ENCODE measurements around the gene DNAJC8.

DNAJC8 gene, protein sequence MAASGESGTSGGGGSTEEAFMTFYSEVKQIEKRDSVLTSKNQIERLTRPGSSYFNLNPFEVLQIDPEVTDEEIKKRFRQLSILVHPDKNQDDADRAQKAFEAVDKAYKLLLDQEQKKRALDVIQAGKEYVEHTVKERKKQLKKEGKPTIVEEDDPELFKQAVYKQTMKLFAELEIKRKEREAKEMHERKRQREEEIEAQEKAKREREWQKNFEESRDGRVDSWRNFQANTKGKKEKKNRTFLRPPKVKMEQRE

DNA sequence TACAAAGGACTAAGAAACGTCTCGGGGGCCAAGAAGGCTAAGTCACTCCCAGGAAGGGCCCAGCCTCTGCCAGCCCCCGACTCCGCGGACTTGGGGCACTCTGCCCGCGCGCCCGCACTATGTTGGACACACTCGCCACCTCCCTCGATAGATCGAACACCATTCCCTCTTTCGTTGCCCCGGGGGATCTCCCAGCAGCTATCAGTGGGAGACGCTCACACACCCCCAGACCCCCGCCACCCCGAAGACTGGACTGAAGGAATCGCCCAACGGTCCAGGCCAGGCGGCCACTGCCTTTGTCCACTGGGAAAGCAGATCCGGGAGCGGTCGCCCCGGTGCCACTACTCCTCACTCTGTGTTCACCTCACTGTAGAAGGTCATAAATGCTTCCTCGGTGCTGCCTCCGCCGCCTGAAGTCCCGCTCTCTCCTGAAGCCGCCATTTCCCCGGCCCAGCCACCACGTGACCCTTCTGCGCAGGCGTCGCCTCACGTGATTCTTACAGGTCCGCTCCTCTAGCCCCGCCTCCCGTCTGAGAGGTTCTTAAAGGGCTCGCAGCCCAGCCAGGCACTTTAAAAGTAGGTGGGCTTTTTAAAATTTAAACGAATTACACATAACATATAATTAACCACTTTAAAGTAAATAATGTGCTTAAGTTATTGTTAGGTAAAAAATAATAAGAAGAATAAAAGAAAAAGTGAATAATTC is at the start of gene DNAJC8:
Gene DNAJC8 (minus strand): TSS at position 472 of the 706 bp plus-strand sequence. CDS start 31 bp downstream, at position 441.
- peak; percentile 94 for DNase-seq

DNA sequence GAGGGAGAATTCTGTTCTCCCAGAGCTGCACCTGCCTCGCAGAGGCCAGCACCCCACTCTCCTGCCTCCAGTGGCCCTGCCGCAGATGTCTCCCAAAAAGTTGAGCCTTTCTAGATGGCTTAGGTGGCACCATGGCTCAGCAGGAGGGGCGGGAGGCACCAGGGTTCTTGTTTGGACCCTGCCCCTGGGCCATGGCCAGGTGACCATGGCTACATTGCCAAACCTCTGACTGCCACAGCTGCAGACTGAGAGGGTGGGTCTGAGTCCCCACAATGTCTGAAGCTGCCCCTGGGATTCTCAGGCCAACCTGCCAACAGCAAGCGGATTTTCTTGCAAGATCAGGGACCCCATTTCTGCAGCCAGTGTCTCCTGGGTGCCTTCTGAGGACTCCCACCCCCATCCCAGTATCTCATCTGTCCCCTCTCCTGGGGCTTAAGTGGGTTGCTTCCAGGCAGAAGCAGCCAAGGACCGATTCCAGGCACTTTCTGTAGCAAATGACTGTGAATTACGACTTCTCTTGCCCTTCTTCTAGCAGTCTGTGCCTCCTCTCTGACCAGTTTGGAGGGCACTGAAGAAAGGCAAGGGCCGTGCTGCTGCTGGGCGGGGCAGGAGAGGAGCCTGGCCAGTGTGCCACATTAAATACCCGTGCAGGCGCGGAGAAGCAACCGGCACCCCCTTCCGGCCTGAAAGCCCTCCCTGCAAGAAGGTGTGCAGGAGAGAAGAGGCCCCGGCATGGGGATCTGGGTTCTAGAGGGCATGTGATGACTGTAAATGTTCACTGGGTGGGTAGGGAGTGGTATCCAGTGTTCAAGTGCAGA is 49.0 kb upstream of the DNAJC8 start:
- no peak for DNase-seq

DNA sequence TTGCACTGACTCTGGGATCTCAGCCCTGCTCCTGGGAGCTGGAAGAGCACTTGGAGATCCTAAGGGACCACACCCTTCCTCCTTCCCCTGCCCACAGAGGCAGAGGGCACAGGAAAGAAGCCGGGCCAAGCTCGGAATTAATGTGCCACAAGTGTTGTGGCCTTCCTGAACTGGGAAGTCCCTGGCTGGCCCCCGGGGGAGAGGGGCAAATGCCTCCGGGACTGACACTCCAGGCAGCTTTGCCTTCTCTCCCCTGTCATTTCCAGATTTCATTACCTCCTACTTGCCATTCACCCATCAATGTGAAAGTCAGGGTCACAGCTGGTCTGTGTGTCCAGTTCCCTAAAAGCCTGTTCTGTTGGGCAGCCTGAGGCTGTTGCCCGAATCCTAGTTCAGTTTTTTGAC is 48.1 kb upstream of the DNAJC8 start:
- DNase-seq: no peak

DNA sequence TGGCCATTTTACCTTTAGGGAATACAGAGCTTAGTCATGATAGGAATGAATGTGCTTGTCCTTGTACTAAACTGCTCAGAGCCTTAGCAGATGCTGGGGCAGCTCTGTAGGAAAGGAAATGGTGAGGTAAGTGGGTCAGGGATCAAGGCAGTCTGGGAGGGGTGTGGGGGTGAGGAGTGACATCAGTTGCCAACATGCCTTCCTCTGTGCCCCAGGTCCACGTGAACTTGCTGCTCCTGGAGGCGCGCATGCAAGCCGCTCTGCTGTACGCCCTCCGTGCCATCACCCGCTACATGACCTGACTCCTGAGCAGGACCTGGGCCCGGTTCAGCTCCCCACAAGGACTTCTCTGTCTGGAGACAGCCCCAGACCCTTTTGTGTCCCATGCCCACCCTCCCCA is 47.7 kb upstream of the DNAJC8 start:
- no peak for DNase-seq

DNA sequence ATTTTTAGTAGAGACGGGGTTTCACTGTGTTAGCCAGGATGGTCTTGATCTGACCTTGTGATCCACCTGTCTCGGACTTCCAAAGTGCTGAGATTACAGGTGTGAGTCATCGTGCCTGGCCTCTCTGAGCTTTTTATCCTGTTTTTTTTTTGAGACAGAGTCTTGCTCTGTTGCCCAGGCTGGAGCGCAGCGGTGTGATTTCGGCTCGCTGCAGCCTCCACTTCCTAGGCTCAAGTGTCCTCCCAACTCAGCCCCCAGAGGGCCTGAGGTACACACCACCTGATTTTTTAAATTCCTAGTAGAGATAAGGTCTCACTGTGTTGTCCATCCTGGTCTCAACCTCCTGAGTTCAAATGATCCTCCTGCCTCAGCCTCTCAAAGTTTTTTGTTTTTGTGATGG is 46.9 kb upstream of the DNAJC8 start:
- no peak for DNase-seq

DNA sequence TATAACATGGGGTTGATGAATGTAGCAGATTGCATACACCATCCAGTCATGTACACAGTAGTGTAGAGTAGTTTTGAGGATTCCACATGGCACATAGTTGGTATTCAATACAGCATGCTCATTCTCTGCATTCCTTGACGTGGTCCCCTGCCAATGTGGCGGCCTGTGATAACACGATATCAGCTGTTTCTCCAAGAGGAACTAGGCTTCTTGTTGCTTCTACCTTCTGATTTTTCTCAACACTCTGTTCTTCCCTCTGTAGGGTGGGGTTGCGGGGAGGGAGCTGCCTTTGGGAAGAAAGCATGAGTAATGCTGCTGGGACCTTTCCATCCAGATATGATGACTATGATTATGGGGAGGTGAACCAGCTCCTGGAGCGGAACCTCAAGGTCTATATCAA is 45.9 kb upstream of the DNAJC8 start:
- DNase-seq: no peak

DNA sequence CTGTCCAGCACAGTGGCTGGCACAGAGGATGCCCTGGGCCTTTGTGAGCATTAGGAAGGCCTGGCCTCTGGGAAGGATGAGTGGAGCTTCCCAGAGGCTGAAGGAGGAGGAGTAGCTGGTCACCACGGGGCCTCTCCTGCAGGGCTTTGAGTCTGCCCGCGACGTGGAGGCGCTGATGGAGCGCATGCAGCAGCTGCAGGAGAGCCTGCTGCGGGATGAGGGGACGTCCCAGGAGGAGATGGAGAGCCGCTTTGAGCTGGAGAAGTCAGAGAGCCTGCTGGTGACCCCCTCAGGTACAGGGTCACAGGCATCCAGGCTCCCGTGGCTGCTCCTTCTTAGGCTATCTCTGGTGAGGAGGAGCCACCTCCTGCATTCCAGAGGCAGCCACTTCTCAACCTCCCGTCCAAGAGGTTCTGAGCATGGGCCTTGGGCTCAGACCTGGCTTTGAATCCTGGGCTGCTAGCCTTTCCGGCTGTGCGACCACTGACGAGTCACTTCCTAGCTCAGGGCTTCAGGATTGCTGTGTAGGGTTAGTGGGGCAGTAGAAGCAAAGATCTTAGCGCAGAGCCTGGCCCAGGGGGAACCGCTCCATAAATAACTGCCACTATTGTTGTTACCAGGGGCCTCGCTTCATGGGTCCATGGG is 40.5 kb upstream of the DNAJC8 start:
- DNase-seq: no peak

DNA sequence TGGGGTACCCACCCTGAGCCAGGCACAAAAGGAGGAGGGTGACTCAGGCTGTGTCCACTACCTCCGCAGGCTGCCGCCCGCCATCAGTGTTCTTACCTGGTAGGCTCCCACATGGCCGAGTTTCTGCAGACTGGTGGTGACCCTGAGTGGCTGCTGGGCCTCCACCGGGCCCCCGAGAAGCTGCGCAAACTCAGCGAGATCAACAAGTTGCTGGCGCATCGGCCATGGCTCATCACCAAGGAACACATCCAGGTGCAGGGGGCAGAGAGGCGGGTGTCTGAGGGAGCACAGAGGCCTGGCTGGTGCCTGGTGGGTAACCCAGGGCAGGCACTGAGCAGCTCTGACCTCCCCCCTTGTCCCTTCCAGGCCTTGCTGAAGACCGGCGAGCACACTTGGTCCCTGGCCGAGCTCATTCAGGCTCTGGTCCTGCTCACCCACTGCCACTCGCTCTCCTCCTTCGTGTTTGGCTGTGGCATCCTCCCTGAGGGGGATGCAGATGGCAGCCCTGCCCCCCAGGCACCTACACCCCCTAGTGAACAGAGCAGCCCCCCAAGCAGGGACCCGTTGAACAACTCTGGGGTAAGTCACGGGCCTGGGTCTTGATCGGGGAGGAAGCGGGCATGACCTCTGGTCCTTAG is 39.5 kb upstream of the DNAJC8 start:
- no peak for DNase-seq

DNA sequence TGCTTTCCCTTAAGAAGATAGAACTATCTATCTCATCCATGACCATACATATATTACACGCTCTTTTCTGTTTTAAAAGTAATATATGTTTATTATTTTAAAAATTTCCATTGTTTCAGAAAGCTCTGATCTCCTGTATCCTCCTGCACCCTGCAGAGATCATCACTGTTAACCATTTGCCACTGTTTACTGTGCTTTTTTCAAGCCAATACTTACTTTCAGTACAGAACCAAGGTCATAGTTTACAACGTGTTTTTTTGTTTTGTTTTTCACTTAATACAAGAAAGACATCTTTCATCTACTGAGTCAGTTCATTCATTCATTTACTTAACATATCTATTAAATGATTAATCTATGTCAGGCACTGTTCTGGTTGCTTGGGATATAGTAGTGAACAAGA is 36.7 kb upstream of the DNAJC8 start:
- no peak for DNase-seq

DNA sequence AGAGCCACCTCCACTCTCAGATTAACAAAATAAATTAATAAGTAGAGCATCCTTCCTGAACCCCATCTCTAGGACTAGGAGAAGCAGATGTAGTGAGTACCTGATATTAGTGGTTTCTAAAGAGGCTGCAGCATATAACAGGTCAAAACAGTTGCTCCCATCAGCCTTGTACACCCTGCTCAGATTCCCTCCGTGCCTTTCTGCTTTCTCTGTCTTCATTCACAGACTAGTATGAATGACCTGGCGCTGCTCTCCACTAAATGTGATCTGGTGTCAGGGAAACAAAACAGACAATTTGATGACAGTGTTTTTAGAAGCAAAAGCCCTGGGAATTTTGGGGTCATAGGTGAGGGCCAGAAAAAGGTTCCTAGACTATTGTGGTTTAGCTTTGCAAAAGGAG is 34.8 kb upstream of the DNAJC8 start:
- no peak for DNase-seq

DNA sequence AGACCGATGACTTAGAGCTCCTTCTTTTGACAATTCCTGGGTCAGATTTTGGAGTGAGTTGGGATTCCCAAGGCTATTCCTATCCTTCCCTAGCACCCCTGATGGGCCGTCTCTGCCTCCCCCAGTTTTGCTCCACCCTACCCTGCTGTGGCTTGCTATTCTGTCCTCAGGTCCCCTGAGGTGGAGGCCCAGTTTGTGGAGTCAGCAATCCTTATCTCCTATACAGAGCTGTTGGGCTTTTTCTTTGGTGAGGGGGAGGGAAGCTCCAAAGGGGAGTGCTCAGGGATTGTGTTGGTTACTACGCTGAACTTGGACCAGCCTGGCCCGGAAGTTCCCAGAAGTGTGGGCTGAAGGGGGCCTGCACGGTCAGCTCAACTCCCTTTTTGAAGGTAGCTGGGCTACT is 34.1 kb upstream of the DNAJC8 start:
- no peak for DNase-seq

DNA sequence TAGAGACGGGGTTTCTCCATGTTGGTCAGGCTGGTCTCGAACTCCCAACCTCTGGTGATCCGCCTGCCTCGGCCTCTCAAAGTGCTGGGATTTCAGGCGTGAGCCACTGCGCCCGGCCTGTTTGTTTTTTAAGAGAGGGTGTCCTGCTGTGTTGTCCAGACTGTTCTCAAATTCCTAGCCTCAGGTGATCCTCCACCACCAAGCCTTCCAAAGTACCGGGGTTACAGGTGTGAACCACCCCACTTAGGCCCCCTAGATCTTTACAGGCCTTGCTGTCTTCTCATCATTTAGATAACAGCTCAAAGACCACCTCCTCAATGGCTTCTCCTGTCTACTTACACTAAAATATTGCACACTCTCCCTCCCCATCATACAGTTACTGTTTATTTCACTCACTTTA is 32.7 kb upstream of the DNAJC8 start:
- no peak for DNase-seq

DNA sequence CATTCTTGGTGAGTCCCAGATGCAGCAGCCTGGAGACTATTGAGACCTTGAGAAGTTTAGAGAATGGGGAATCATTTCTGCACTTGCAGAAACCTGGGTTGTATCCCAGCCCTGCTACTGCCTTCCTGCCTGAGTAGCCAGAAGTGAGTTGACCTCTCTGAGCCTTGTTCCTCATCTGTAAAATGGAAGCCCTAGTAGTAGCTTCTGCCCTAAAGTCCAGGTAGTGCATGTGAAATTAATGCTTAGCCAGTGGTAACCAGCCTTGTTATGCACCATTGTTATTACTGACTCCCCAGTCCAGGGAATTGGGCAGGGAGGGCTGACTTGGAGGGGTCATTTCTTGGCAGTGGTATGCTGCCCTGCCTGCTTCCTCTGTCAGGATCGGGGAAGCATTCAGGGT is 32.1 kb upstream of the DNAJC8 start:
- no peak for DNase-seq

DNA sequence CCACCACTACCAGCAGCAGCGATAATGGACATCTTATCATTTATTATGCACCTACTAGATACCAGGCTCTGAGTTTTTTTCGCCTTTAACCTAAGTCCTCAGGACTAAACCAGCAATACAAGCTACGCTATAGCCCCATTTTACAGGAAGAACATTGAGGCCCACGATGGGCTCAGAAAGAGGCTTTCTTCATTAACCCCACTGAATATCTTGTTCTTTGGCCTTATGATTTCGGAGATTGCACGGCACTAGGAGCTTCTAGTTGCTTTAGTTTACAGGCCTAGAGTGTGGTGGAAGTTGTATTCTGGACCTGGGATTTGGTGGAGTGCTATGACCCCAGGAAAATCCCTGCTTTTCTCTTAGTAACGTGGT is 28.0 kb upstream of the DNAJC8 start:
- DNase-seq: no peak

DNA sequence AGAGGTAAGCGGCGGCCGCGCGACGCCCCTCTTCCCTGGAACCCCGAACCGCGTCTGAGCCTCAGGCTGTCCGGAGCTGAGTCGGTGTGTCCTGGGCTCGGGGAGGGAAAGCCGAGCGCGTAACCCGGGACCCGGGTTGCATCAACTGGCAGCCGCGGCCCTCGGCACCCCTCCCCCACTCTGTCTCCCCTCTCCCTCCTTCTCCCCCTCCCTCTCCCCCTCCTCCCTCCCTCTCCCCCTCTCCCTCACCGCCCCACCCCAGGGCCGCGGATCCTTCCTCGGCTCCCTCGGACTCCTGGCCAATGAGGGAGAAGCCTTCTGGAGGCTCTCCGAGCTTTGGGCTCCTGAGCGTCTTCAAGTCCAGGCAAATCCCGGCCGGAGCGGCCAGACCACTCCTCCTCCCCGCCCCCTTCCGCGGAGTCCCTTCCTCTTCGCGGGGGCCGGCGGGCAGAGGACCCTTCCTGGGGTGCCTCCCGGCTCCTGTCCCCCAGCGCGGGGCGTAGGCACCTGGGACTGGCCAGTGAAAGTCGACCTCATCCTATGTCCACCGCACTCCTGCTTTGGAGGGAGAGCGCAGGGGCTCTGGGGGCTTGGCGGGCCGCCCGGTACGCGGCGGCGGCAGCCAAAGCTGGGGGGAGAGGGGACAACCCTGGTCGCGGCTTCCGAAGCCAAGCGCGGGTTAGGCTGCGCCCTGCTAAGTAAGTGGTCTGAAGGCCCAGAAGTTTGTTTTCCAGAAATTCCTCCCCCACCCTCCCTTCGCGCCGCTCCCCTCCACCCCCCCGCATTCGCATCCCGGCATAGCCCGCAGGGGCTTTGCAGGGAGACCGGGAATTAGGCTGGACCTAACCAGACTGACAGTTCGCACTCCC is 27.3 kb upstream of the DNAJC8 start:
- peak; percentile 23 for DNase-seq

DNA sequence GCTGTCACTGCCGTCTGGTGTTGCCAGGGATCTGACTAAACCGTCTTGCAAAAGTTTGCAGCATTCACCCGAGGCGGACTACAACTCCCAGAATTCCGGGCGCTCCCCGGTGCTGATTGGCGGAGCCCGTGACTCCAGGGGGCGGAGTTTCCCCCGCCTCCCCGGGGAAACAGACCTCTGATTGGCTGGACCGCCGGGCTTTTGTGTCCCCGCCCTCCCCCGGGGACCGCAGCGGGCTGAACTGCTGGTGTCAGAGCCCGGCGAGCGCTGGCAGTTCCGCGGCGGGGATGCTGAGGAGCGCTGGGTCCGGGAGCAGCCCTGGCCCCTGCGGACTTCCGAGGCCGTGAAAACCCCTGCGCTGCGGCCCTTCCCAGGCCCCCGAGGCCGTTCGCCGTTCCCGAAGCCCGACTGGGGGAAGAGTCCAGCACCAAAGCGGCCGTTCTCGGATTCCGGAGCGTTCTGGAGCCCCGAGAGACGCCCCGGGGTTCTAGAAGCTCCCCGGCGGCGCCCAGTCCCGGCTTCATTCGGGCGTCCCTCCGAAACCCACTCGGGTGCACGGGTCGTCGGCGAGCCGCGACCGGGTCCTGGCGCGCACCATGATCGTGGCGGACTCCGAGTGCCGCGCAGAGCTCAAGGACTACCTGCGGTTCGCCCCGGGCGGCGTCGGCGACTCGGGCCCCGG is 26.6 kb upstream of the DNAJC8 start, which contains the start of gene SESN2:
Gene SESN2 (plus strand): TSS at position 267 of the 682 bp plus-strand sequence. CDS start 330 bp downstream, at position 597.
- peak; percentile 99 for DNase-seq

DNA sequence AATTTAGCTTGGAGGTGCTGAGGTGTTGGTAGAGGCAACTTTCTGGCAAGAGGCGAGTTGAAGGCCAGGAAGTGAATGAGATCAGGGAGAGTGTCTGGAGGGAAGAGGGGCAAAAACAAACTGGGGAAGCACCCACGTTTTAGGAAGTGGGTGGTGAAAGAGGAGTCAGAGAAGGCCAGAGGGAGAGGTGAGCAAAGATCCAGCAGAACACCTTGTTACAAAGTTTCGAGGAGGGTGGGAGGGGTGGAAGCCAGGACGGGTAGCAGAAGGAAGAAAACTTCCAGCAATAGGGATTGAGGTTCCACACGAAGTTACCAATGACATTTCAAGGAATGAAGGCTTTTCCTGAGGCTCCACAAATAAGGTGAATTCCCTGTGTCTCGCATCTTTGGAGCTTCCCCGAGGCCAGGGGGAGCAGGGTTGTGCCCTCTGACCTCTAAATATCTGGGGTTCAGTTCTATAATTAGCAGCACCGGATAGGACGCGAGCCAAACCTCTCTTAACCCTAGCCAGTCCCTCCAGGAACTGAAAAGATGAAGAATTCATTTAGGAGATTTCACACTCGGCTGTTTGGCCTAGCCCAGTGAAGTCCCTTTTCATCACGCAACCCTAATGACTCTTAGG is 25.9 kb upstream of the DNAJC8 start:
- DNase-seq: no peak

DNA sequence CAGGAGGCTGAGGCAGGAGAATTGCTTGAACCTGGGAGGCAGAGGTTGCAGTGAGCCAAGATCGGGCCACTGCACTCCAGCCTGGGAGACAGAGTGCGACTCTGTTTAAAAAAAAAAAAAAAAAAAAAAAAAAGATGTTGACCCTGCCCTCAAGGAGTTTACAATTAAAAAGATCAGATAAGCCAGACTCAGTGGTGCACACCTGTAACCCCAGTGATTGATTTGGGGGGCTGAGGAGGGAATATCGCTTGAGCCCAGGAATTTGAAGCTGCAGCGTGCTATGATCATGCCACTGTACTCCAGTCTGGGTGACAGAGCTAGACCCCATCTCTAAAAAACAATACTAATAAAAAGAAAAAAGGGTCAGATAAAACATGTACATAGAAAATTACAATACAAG is 24.9 kb upstream of the DNAJC8 start:
- no peak for DNase-seq

DNA sequence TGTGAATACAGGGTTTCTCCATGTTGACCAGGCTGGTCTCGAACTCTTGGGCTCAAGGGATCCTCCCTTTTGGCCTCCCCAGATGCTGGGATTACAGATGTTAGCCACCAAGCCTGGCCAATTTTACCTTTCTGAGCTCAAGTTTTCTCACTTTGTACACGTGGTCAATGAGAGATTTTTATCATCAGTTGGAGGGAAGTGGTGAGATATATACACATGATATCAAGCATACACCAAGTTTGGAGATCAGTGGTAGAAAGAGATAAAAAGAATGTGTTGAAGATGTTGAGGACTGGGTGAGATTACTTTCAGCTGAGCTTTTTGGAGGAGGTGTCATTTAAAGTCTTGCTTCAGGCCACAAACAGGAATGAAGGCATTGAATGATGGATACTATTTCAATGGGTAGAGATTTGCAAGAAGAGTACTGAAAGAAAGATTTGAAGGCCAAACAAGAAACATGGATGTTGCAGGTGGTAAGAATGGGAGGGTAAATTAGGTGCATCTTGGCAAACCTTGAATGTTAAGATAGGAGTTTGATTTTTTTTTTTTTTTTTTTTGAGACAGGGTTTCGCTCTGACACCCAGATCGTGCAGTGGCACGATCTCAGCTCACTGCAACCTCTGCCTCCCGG is 23.5 kb upstream of the DNAJC8 start:
- no peak for DNase-seq

DNA sequence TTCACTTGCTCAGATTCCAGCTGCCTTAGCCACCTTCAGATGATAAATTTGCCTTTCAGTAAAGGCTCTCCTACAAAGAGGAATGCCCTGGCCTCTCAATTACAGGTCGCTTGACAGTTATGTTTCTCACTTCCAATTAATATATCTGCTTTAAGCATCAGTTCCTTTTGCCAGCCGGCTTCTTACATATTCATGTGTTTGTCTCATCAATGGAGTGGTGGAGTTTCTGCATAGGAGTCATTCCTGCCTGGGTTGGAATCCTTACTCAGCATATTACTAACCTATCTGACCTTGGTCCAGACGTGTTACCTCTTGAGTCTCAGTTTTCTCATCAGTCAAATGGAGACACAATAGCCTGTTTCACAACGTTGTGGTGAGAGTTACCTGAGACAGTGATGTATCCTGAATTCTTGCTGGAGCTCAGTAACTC is 17.1 kb upstream of the DNAJC8 start:
- DNase-seq: no peak

All from activated CD4-positive, alpha-beta T cell treated with anti-CD3 and anti-CD28 coated beads, Interleukin-2, amount 50 U/mL, for 1 hour (primary cell).